Lung (tissue), 12 donors: Measurements from ENCODE around the gene TSPAN31. TPM values are rescaled to one million over a fixed set of nuclear protein-coding genes. Genes with fewer than 3 reads are reported as not detected.

ENCODE experiments used
- ATAC-seq: fragments of 200-7000 bp; cut with Tn5 transposase; one replicate; pipeline ENCODE4 v1.9.1; 2020; ENCODE audit warnings: moderate number of reproducible peaks; ENCODE audit not compliant: insufficient read depth, low FRiP score
- DNase-seq, 3 donors: peaks; one replicate each; pipeline ENCODE4 v3.0.0-alpha.2; 2013 to 2017
- H3K27ac ChIP-seq, 2 donors: one replicate each; pipeline ENCODE4 v1.5.1; 2013; ENCODE audit warnings: mild to moderate bottlenecking in 2 of 2, moderate library complexity in 2 of 2, control low read depth in 1 of 2, inconsistent platforms in 1 of 2, low read depth in 1 of 2, low read length in 1 of 2
- H3K27me3 ChIP-seq, 3 donors: one replicate each; pipeline ENCODE4 v1.5.1; 2013; ENCODE audit warnings: low read length in 2 of 3; ENCODE audit not compliant: control insufficient read depth in 3 of 3, insufficient read depth in 3 of 3
- H3K36me3 ChIP-seq, 4 donors: one replicate each; pipeline ENCODE4 v1.5.1; 2013; ENCODE audit warnings: low read length in 4 of 4, mild to moderate bottlenecking in 1 of 4, moderate library complexity in 1 of 4; ENCODE audit not compliant: control insufficient read depth in 4 of 4, insufficient read depth in 4 of 4
- H3K4me1 ChIP-seq, 5 donors: one replicate each; pipeline ENCODE4 v1.5.1; 2013; ENCODE audit warnings: low read length in 5 of 5, mild to moderate bottlenecking in 2 of 5, moderate library complexity in 1 of 5; ENCODE audit not compliant: control insufficient read depth in 5 of 5, insufficient read depth in 5 of 5
- H3K4me3 ChIP-seq: one replicate; pipeline ENCODE4 v1.5.1; 2013; ENCODE audit warnings: mild to moderate bottlenecking, control low read depth, moderate library complexity
- H3K9ac ChIP-seq, 2 donors: one replicate each; pipeline ENCODE4 v1.5.1; 2013; ENCODE audit warnings: low read length in 2 of 2, control low read depth in 1 of 2; ENCODE audit not compliant: insufficient read depth in 1 of 2
- H3K9me3 ChIP-seq, 4 donors: one replicate each; pipeline ENCODE4 v1.5.1; 2013; ENCODE audit warnings: low read length in 3 of 4, mild to moderate bottlenecking in 1 of 4, moderate library complexity in 1 of 4; ENCODE audit not compliant: control insufficient read depth in 4 of 4, insufficient read depth in 3 of 4
- WGBS, 2 donors: extraction: QIAGEN DNeasy Blood & Tissue Kit; methylation state at CpG; one replicate each; pipeline ENCODE4 v1.1.7; 2013; 5-methylcytosine and 5-hydroxymethylcytosine counted together
- polyA plus RNA-seq, 2 donors: library from polyadenylated mRNA; stranded (reverse); fragments of 200-250 nt; gene quantifications; one replicate each; pipeline ENCODE4 v1.2.1, GENCODE V29; 2013
- total RNA-seq, 2 donors: library from RNA; depleted of rRNA in 1 of 2; stranded (reverse); fragments of >200 nt in 1 of 2; gene quantifications; one replicate each; pipeline ENCODE4 v1.2.1, GENCODE V29; 2014 to 2021
- TF ChIP-seq, protein P1 (sequence below): IDR thresholded peaks from 2 replicates; pipeline ENCODE4 v1.5.1; 2012; ENCODE audit warnings: mild to moderate bottlenecking; ENCODE audit errors: control extremely low read depth, extremely low read depth
- donor health status: control.
- donor health status: control.
- donor health status: Bipolar disorder and iron deficiency.
- donor health status: healthy.
- donor health status: DM: yes; HTN: yes; CAD: no.

Gene TSPAN31
- total and polyA plus RNA-seq, 4 donors: 32.4 to 61.1 (median 46.1) TPM

DNA sequence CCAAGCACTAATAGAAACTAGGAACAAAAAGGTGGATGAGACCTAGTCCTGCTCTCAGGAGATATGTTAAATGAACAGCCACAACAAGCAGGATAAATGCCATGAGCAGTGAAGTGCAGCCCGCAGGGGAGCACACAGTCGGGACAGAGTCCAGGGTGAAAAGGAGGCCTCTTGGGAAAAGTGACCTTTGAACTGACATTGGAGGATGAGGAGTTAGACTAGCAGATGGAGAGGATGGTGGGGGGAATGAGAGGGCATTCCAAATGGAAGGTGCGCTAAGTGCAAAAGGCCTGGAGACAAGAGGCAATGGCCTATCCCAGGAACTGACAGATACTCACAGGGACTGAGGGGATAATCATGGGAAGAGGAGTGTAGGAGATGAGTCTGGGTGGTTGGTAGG lies 46.4 kb upstream of the TSPAN31 start:
- Histone ChIP-seq H3K9me3 (no peaks in the 10 kb centered on the region), H3K4me1 (peaks cover 0 to 8% (median 4%) of the 10 kb centered on the region in 5 donors), H3K27ac (no peak overlapping the region), H3K27me3 (no peaks in the 10 kb centered on the region), H3K9ac (no peak overlapping the region), H3K4me3 (no peak overlapping the region), H3K36me3 (peaks cover 13 to 43% (median 21%) of the 10 kb centered on the region in 4 donors)
- 95 to 98% methylated on average over 3 of the region's 3 CpGs for WGBS, 2 donors
- ATAC-seq (no peak), DNase-seq (no peak)
- TF ChIP-seq, protein P1, sequence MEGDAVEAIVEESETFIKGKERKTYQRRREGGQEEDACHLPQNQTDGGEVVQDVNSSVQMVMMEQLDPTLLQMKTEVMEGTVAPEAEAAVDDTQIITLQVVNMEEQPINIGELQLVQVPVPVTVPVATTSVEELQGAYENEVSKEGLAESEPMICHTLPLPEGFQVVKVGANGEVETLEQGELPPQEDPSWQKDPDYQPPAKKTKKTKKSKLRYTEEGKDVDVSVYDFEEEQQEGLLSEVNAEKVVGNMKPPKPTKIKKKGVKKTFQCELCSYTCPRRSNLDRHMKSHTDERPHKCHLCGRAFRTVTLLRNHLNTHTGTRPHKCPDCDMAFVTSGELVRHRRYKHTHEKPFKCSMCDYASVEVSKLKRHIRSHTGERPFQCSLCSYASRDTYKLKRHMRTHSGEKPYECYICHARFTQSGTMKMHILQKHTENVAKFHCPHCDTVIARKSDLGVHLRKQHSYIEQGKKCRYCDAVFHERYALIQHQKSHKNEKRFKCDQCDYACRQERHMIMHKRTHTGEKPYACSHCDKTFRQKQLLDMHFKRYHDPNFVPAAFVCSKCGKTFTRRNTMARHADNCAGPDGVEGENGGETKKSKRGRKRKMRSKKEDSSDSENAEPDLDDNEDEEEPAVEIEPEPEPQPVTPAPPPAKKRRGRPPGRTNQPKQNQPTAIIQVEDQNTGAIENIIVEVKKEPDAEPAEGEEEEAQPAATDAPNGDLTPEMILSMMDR: no peak

DNA sequence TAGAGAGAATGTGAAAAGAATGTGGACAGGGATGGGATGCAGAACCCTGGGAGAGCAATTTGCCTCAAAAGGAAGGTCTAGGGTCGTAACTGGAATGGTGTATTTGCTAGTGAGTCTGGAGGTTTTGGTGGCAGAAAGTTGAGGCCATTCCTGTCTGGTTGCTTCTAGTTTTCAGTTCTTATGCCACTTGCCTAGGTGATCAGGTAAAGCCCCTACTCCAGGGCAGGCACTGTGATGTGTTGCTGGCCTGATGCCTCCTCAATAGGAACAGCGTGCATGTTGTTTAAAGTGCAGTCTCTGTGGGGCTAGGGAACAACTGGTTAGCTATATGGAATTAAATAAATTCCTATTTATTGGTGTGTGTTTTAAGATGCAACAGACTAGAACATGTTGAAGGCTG lies 44.5 kb upstream of the TSPAN31 start:
- 99 to 100% methylated on average over 2 of the region's 2 CpGs for WGBS, 2 donors

DNA sequence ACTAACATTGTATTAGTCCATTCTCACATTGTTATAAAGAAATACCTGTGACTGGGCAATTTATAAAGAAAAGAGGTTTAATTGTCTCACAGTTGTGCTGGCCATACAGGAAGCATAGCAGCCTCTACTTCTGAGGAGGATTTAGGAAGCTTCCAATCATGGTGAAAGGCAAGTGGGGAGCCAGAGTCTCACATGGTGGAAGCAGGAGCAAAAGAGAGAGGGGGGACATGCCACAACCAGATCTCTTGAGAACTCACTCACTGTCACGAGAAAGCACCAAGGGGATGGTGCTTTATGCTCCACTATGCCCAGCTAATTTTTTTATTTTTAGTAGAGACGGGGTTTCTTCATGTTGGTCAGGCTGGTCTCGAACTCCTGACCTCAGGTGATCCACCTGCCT lies 37.6 kb upstream of the TSPAN31 start:
- TF ChIP-seq, protein P1: no peak
- Histone ChIP-seq H3K27ac (no peak overlapping the region), H3K27me3 (no peaks in the 10 kb centered on the region), H3K9me3 (no peaks in the 10 kb centered on the region), H3K4me3 (no peak overlapping the region), H3K4me1 (no peaks in the 10 kb centered on the region), H3K36me3 (peaks cover 5 to 33% (median 18%) of the 10 kb centered on the region in 4 donors), H3K9ac (no peak overlapping the region)
- ATAC-seq (no peak), DNase-seq (no peak)
- 96 to 97% methylated on average over 3 of the region's 3 CpGs for WGBS, 2 donors

More for the DNA sequence above, 44.5 kb upstream of the TSPAN31 start:
- Histone ChIP-seq H3K27me3 (no peaks in the 10 kb centered on the region), H3K9me3 (no peaks in the 10 kb centered on the region), H3K27ac (no peak overlapping the region), H3K4me1 (no peaks in the 10 kb centered on the region), H3K4me3 (no peak overlapping the region), H3K36me3 (peaks cover 13 to 49% (median 25%) of the 10 kb centered on the region in 4 donors), H3K9ac (no peak overlapping the region)
- DNase-seq (no peak), ATAC-seq (no peak)
- TF ChIP-seq, protein P1: no peak

DNA sequence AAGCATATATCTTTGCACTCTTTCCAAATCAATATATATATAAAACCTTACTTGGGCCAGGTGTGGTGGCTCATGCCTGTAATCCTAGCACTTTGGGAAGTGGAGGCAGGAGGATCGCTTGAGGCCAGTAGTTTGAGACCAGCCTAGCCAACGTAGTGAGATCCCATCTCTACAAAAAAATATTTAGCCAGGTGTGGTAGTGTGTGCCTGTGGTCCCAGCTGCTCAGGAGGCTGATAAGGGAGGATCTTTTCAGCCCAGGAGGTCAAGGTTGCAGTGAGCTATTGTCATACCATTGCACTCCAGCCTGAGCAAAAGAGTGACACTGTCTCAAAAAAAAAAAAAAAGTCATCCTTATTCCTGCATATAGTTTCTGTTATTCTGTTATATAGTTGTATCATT lies 36.5 kb upstream of the TSPAN31 start:
- ATAC-seq: no peak
- Histone ChIP-seq H3K9ac (no peak overlapping the region), H3K36me3 (peaks cover 3 to 24% (median 15%) of the 10 kb centered on the region in 4 donors), H3K4me1 (no peaks in the 10 kb centered on the region), H3K27me3 (no peaks in the 10 kb centered on the region), H3K27ac (no peak overlapping the region), H3K4me3 (no peak overlapping the region), H3K9me3 (no peaks in the 10 kb centered on the region)
- no peak for DNase-seq
- TF ChIP-seq, protein P1: no peak
- WGBS, 2 donors: 90 to 95% methylated on average over 2 of the region's 2 CpGs
